ENCODE data around the gene RNF44.
A peak's percentile ranks its signal among the peaks of the same experiment; 100 is the strongest.

RNF44 gene

DNA sequence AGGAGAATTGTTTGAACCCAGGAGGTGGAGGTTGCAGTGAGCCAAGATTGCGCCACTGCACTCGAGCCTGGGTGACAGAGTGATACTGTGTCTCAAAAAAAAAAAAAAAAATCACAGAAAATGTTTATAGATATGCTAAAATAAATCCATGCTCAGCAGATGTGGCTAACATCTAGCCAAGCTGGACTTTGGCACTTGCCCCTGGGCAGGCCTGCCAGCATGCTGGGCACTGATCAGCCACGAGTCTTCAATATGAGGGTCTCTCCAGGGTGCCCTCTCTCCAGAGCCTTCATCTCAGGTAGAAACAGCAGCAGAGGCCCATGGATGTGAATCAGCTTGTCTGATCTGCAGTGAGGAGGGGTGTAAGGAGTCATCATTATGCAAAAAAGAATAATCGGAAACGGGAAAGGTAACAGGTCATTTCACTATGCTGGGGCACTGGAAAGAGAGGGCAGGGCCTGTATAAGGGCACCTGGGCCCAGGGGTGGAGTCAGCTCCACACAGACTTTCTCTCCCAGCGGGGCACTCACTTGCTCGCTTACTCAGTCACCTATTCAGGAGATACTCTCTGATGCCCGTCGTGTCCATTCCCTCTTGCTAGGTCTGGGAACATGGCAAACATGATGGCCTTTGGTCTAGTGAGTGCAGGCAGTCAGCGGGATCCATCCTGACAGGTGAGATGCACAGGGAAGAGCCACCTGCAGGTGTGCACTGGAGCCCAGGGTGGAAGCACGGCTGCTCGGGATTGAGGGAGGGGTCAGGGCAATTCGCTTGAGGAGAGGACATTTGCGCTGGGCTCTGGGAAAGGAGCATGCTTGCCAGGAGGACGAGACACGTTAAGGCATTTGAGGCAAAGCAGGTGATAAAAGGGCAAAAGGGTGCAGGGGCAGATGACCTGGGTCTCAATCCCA is 17.1 kb downstream of the RNF44 start:
- DNase-seq (ENCODE audit: low spot score) (no peak), ATAC-seq (ENCODE audit: low read depth) (peak; percentile 31)
- no peak overlapping the region for H3K4me3 ChIP-seq (ENCODE audit: severe bottlenecking)
- H3K27ac ChIP-seq (ENCODE audit: poor library complexity, severe bottlenecking), result no peak overlapping the region
- no peaks in the 10 kb centered on the region for H3K27me3 ChIP-seq (ENCODE audit: insufficient read depth, poor library complexity, severe bottlenecking)
- no peaks in the 10 kb centered on the region for H3K4me1 ChIP-seq (ENCODE audit: insufficient read depth, poor library complexity, severe bottlenecking)
- TF ChIP-seq, protein P1, sequence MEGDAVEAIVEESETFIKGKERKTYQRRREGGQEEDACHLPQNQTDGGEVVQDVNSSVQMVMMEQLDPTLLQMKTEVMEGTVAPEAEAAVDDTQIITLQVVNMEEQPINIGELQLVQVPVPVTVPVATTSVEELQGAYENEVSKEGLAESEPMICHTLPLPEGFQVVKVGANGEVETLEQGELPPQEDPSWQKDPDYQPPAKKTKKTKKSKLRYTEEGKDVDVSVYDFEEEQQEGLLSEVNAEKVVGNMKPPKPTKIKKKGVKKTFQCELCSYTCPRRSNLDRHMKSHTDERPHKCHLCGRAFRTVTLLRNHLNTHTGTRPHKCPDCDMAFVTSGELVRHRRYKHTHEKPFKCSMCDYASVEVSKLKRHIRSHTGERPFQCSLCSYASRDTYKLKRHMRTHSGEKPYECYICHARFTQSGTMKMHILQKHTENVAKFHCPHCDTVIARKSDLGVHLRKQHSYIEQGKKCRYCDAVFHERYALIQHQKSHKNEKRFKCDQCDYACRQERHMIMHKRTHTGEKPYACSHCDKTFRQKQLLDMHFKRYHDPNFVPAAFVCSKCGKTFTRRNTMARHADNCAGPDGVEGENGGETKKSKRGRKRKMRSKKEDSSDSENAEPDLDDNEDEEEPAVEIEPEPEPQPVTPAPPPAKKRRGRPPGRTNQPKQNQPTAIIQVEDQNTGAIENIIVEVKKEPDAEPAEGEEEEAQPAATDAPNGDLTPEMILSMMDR (IDR thresholded peaks at IDR 0.05; ENCODE audit: poor library complexity, severe bottlenecking), result no peak
- H3K9me3 ChIP-seq (ENCODE audit: severe bottlenecking), result no peaks in the 10 kb centered on the region
- no peaks in the 10 kb centered on the region for H3K36me3 ChIP-seq (ENCODE audit: low read depth)

DNA sequence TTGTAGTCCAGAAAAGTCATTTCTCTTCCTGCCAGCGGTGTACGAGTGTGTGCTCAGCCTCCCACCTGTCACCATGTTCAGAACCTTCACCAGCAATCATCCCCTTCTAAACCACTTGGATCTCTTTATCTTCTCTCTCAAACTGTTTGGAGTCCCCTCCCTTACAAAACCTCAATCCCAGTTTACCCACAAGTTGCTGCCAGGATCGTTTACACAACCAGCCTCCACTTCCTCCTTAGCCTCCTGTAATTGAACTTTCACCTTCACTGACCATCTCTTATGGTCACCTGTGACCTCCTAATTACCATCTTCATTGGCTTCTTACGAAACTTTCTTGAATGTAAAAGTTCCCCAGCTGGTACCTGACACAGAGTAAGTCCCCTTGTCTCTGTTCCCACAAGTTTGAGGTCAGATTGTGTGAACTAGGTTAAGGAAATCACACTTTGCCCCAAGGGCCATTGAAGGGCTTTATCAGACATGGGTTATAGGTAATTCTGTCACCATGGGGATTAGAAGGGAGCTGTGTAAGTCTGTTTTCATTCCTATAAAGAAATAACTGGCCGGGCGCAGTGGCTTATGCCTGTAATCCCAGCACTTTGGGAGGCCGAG is 20.0 kb downstream of the RNF44 start:
- no peak overlapping the region for H3K27ac ChIP-seq (ENCODE audit: poor library complexity, severe bottlenecking)
- TF ChIP-seq, protein P1 (IDR thresholded peaks at IDR 0.05; ENCODE audit: poor library complexity, severe bottlenecking), result no peak
- no peaks in the 10 kb centered on the region for H3K36me3 ChIP-seq (ENCODE audit: low read depth)

DNA sequence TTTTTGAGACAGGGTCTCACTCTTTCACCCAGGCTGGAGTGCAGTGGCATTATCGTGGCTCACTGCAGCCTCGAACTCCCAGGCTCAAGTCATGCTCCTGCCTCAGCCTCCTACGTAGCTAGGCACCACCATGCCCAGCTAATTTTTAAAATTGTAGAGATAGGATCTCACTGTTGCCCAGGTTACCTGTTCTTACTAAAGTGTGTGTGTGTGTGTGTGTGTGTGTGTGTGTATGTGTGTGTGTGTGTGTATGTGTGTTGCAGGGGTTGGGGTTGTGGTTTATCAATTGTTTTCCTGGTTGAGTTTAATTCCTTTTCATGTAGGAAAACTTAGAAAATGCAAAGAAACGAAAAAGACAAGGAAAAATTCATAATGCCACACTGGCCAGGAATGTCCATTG is 21.8 kb downstream of the RNF44 start:
- Histone ChIP-seq H3K4me1 (ENCODE audit: insufficient read depth, poor library complexity, severe bottlenecking) (no peaks in the 10 kb centered on the region), H3K27ac (ENCODE audit: poor library complexity, severe bottlenecking) (no peak overlapping the region), H3K4me3 (ENCODE audit: severe bottlenecking) (no peak overlapping the region), H3K36me3 (ENCODE audit: low read depth) (no peaks in the 10 kb centered on the region), H3K9me3 (ENCODE audit: severe bottlenecking) (no peaks in the 10 kb centered on the region), H3K27me3 (ENCODE audit: insufficient read depth, poor library complexity, severe bottlenecking) (no peaks in the 10 kb centered on the region)
- DNase-seq (ENCODE audit: low spot score) (no peak), ATAC-seq (ENCODE audit: low read depth) (no peak)
- TF ChIP-seq, protein P1 (IDR thresholded peaks at IDR 0.05; ENCODE audit: poor library complexity, severe bottlenecking), result no peak

More for the DNA sequence above, 20.0 kb downstream of the RNF44 start:
- no peak overlapping the region for H3K4me3 ChIP-seq (ENCODE audit: severe bottlenecking)
- ATAC-seq (ENCODE audit: low read depth), result no peak
- no peaks in the 10 kb centered on the region for H3K9me3 ChIP-seq (ENCODE audit: severe bottlenecking)
- DNase-seq (ENCODE audit: low spot score), result no peak
- H3K4me1 ChIP-seq (ENCODE audit: insufficient read depth, poor library complexity, severe bottlenecking), result no peaks in the 10 kb centered on the region
- H3K27me3 ChIP-seq (ENCODE audit: insufficient read depth, poor library complexity, severe bottlenecking), result no peaks in the 10 kb centered on the region

DNA sequence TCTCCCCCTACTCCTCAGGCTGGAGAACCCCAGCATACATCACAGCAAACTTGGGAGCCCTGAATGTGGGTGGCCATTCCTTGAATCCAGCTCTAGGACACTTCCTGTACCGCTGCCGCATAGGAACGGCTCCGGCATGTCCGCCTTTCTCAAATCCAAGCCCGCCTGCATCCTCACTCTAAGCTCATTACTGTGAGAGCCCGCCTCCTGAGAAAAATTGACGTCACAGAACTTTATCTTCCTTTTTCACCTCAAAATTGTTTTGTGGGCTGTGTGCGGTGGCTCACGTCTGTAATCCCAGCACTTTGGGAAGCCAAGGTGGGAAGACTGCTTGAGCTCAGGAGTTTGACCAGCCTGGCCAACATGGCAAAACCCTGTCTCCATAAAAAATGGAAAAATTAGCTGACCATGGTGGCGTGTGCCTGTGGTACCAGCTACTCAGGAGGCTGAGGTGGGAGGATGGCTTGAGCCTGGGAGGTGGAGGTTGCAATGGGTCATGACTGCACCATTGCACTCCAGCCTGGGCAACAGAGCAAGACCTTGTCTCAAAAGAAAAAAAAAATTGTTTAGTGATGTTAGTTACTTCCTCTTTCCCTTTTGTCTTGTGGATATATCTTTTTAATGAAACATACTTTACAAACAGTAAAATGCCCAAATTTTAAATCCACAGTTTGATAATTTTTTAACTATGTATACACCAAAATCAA is 22.8 kb downstream of the RNF44 start:
- Histone ChIP-seq H3K36me3 (ENCODE audit: low read depth) (peaks cover 5% of the 10 kb centered on the region), H3K27ac (ENCODE audit: poor library complexity, severe bottlenecking) (no peak overlapping the region), H3K9me3 (ENCODE audit: severe bottlenecking) (no peaks in the 10 kb centered on the region), H3K4me1 (ENCODE audit: insufficient read depth, poor library complexity, severe bottlenecking) (no peaks in the 10 kb centered on the region), H3K4me3 (ENCODE audit: severe bottlenecking) (no peak overlapping the region), H3K27me3 (ENCODE audit: insufficient read depth, poor library complexity, severe bottlenecking) (no peaks in the 10 kb centered on the region)
- ATAC-seq (ENCODE audit: low read depth) (peak; percentile 21; the same call in 2 of the 3 replicates), DNase-seq (ENCODE audit: low spot score) (no peak)
- TF ChIP-seq, protein P1 (IDR thresholded peaks at IDR 0.05; ENCODE audit: poor library complexity, severe bottlenecking), result no peak

Data from RWPE2 (cell line).